Muscle layer of colon (tissue), 2 donors: ENCODE data around the gene MRGPRX3.

Experiments used
- H3K27ac ChIP-seq: one replicate; pipeline ENCODE4 v1.7.0; 2013; ENCODE audit warnings: low read depth, mild to moderate bottlenecking, low read length, moderate library complexity
- H3K27me3 ChIP-seq, 2 donors: one replicate each; pipeline ENCODE4 v1.7.0; 2013; ENCODE audit warnings: low read length in 2 of 2, mild to moderate bottlenecking in 2 of 2; ENCODE audit not compliant: insufficient read depth in 2 of 2, control insufficient read depth in 1 of 2
- H3K36me3 ChIP-seq: one replicate; pipeline ENCODE4 v1.7.0; 2013; ENCODE audit warnings: mild to moderate bottlenecking, low read length; ENCODE audit not compliant: insufficient read depth
- H3K4me1 ChIP-seq: one replicate; pipeline ENCODE4 v1.7.0; 2013; ENCODE audit warnings: mild to moderate bottlenecking, low read length; ENCODE audit not compliant: insufficient read depth
- H3K4me3 ChIP-seq, 2 donors: one replicate each; pipeline ENCODE4 v1.7.0; 2013; ENCODE audit warnings: low read length in 2 of 2, low read depth in 1 of 2, mild to moderate bottlenecking in 1 of 2, moderate library complexity in 1 of 2
- H3K9ac ChIP-seq: one replicate; pipeline ENCODE4 v1.7.0; 2013; ENCODE audit warnings: low read length
- H3K9me3 ChIP-seq: one replicate; pipeline ENCODE4 v1.7.0; 2013; ENCODE audit warnings: mild to moderate bottlenecking, low read length
- donor health status: abdominal sarcoma.
- donor health status: Adenocarcinoma of cecum.

Gene MRGPRX3

GRCh38 chr11:18171377-18172000, 39.1 kb downstream of the MRGPRX3 start:
- H3K9me3 ChIP-seq, result no peaks in the 10 kb centered on the region
- H3K4me1 ChIP-seq, result no peaks in the 10 kb centered on the region
- no peak overlapping the region for H3K4me3 ChIP-seq
- no peaks in the 10 kb centered on the region for H3K27me3 ChIP-seq
- no peak overlapping the region for H3K9ac ChIP-seq
- no peak overlapping the region for H3K27ac ChIP-seq
- no peaks in the 10 kb centered on the region for H3K36me3 ChIP-seq

- Histone ChIP-seq H3K27me3 (no peaks in the 10 kb centered on the region), H3K36me3 (no peaks in the 10 kb centered on the region), H3K9me3 (no peaks in the 10 kb centered on the region), H3K9ac (no peak within 1 kb of the TSS), H3K4me3 (no peak within 1 kb of the TSS), H3K4me1 (no peaks in the 10 kb centered on the region), H3K27ac (no peak within 1 kb of the TSS)
Measured at GRCh38 chr11:18172666-18173065, 40.3 kb downstream of the MRGPRX3 start, which contains the start of gene MRGPRX4. MRGPRX4 (plus strand) TSS chr11:18172837; CDS start chr11:18173257, 420 bp downstream.

- Histone ChIP-seq H3K27me3 (no peaks in the 10 kb centered on the region), H3K4me3 (no peak overlapping the region), H3K9me3 (no peaks in the 10 kb centered on the region), H3K4me1 (no peaks in the 10 kb centered on the region), H3K27ac (no peak overlapping the region), H3K9ac (no peak overlapping the region), H3K36me3 (no peaks in the 10 kb centered on the region)
Measured at GRCh38 chr11:18173225-18173866, 41.0 kb downstream of the MRGPRX3 start.
